ENCODE measurements around the gene IL22RA2.

GRCh38 chr6:137208279-137208678 lies 34.8 kb upstream of the IL22RA2 start:
- TF ChIP-seq CTCF (IDR thresholded peaks at IDR 0.05; ENCODE audit: low read depth, low read length, missing input control) (no peak), RXRA (IDR thresholded peaks at IDR 0.05) (no peak), GABPA (IDR thresholded peaks at IDR 0.05 in 1 of 2, conservative IDR thresholded peaks at IDR 0.05 in 1 of 2) (no peak), YY1 (IDR thresholded peaks at IDR 0.05) (no peak), JUND (IDR thresholded peaks at IDR 0.05) (no peak), SP1 (IDR thresholded peaks at IDR 0.05) (no peak), TAF1 (conservative IDR thresholded peaks at IDR 0.05) (no peak), RAD21 (IDR thresholded peaks at IDR 0.05) (no peak), HNF4G (IDR thresholded peaks at IDR 0.05) (no peak), FOXA1 (IDR thresholded peaks at IDR 0.05) (no peak)
- TF ChIP-seq, protein P1, sequence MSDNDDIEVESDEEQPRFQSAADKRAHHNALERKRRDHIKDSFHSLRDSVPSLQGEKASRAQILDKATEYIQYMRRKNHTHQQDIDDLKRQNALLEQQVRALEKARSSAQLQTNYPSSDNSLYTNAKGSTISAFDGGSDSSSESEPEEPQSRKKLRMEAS (IDR thresholded peaks at IDR 0.05) = no peak
- TF ChIP-seq, protein P2, sequence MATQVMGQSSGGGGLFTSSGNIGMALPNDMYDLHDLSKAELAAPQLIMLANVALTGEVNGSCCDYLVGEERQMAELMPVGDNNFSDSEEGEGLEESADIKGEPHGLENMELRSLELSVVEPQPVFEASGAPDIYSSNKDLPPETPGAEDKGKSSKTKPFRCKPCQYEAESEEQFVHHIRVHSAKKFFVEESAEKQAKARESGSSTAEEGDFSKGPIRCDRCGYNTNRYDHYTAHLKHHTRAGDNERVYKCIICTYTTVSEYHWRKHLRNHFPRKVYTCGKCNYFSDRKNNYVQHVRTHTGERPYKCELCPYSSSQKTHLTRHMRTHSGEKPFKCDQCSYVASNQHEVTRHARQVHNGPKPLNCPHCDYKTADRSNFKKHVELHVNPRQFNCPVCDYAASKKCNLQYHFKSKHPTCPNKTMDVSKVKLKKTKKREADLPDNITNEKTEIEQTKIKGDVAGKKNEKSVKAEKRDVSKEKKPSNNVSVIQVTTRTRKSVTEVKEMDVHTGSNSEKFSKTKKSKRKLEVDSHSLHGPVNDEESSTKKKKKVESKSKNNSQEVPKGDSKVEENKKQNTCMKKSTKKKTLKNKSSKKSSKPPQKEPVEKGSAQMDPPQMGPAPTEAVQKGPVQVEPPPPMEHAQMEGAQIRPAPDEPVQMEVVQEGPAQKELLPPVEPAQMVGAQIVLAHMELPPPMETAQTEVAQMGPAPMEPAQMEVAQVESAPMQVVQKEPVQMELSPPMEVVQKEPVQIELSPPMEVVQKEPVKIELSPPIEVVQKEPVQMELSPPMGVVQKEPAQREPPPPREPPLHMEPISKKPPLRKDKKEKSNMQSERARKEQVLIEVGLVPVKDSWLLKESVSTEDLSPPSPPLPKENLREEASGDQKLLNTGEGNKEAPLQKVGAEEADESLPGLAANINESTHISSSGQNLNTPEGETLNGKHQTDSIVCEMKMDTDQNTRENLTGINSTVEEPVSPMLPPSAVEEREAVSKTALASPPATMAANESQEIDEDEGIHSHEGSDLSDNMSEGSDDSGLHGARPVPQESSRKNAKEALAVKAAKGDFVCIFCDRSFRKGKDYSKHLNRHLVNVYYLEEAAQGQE (IDR thresholded peaks at IDR 0.05) = no peak
